Measurements from ENCODE around the gene OGFOD2.
"Not testable (repeated sequence)": the region's sequence is repeated elsewhere in the genome, so short reads cannot be mapped to it uniquely, and the experiment has no call there.

The OGFOD2 gene

GRCh38 chr12:123005081-123005626 lies 30.1 kb downstream of the OGFOD2 start:
- DNase-seq (ENCODE audit: low read depth in 2 of 2): no peak

GRCh38 chr12:123006977-123007376 lies 31.9 kb downstream of the OGFOD2 start:
- no peak for DNase-seq (ENCODE audit: low read depth in 2 of 2)

GRCh38 chr12:123010110-123010509 lies 35.1 kb downstream of the OGFOD2 start:
- DNase-seq (ENCODE audit: low read depth in 2 of 2): no peak

- no peak for DNase-seq (ENCODE audit: low read depth in 2 of 2)
Observed at GRCh38 chr12:123010681-123011080, 35.6 kb downstream of the OGFOD2 start.

- no peak for DNase-seq (ENCODE audit: low read depth in 2 of 2)
Observed at GRCh38 chr12:123011701-123012100, 36.7 kb downstream of the OGFOD2 start.

- no peak for DNase-seq (ENCODE audit: low read depth in 2 of 2)
Observed at GRCh38 chr12:123013185-123014095, 38.4 kb downstream of the OGFOD2 start.

GRCh38 chr12:123014473-123014872 lies 39.4 kb downstream of the OGFOD2 start:
- not testable (repeated sequence) for DNase-seq (ENCODE audit: low read depth in 2 of 2)

GRCh38 chr12:123017753-123018152 lies 42.7 kb downstream of the OGFOD2 start:
- DNase-seq (ENCODE audit: low read depth in 2 of 2): no peak

GRCh38 chr12:123019841-123020138 lies 44.7 kb downstream of the OGFOD2 start:
- DNase-seq (ENCODE audit: low read depth in 2 of 2): no peak

- no peak for DNase-seq (ENCODE audit: low read depth in 2 of 2)
Observed at GRCh38 chr12:123021688-123022604, 46.9 kb downstream of the OGFOD2 start.

GRCh38 chr12:123022846-123023245 lies 47.8 kb downstream of the OGFOD2 start:
- no peak for DNase-seq (ENCODE audit: low read depth in 2 of 2)

- DNase-seq (ENCODE audit: low read depth in 2 of 2): no peak
Observed at GRCh38 chr12:123024819-123025391, 49.9 kb downstream of the OGFOD2 start.

GRCh38 chr12:123026094-123026853 lies 51.2 kb downstream of the OGFOD2 start:
- no peak for DNase-seq (ENCODE audit: low read depth in 2 of 2)

GRCh38 chr12:123027726-123028445 lies 52.8 kb downstream of the OGFOD2 start:
- DNase-seq (ENCODE audit: low read depth in 2 of 2): no peak

GRCh38 chr12:123028475-123028874 lies 53.4 kb downstream of the OGFOD2 start:
- no peak for DNase-seq (ENCODE audit: low read depth in 2 of 2)

GRCh38 chr12:123029550-123029949 lies 54.5 kb downstream of the OGFOD2 start:
- no peak for DNase-seq (ENCODE audit: low read depth in 2 of 2)

Measured in stimulated activated CD8-positive, alpha-beta memory T cell treated with anti-CD3 and anti-CD28 coated beads, Interleukin-15, amount 100 ng/mL, for 48 hours (primary cell).